ENCODE results near the gene DMRTC2.

The DMRTC2 gene

GRCh38 chr19:41882568-41883462, 38.0 kb downstream of the DMRTC2 start, which contains the start of gene ARHGEF1:
Gene ARHGEF1 (plus strand): TSS chr19:41883184. CDS start chr19:41888083, 4,899 bp downstream.
- no peak for DNase-seq (ENCODE audit: low spot score)

GRCh38 chr19:41883463-41883820, 38.6 kb downstream of the DMRTC2 start:
- Histone ChIP-seq H2BK12ac (ENCODE audit: low read length) (no peak overlapping the region), H3K14ac (ENCODE audit: low read length) (peak overlapping the region; percentile 84), H2BK120ac (ENCODE audit: low read depth, low read length) (no peak overlapping the region), H3K4ac (ENCODE audit: low read length) (no peak overlapping the region), H4K8ac (ENCODE audit: low read depth, low read length) (no peak overlapping the region), H3K27me3 (ENCODE audit: control insufficient read depth in 3 of 3, insufficient read depth in 3 of 3, low read depth in 1 of 3, low read length in 3 of 3) (peaks cover 0 to 40% (median 21%) of the 10 kb centered on the region in 3 experiments), H3K9ac (ENCODE audit: low read depth, low read length, poor library complexity) (peak overlapping the region; percentile 80), H3K36me3 (replicated peaks in 1 of 2; ENCODE audit: control insufficient read depth in 2 of 2, insufficient read depth in 2 of 2, low read length in 2 of 2) (no peaks in the 10 kb centered on the region), H2AK5ac (ENCODE audit: low read depth, low read length) (peak overlapping the region; percentile 97), H2BK15ac (ENCODE audit: low read length) (no peak overlapping the region), H3K18ac (ENCODE audit: low read length) (peak overlapping the region; percentile 86), H3K9me3 (replicated peaks in 1 of 2; ENCODE audit: control insufficient read depth in 2 of 2, insufficient read depth in 1 of 2, low read depth in 1 of 2, low read length in 2 of 2) (no peaks in the 10 kb centered on the region), H3K79me1 (ENCODE audit: low read depth, low read length) (no peaks in the 10 kb centered on the region), H3K27ac (replicated peaks; ENCODE audit: low read length) (no peak overlapping the region), H3K23ac (ENCODE audit: low read depth, low read length, poor library complexity) (peak overlapping the region; percentile 86), H3K4me2 (ENCODE audit: insufficient read depth, low read length, poor library complexity, severe bottlenecking) (peak overlapping the region; percentile 89), H2BK5ac (ENCODE audit: low read length) (no peak overlapping the region), H3K4me1 (ENCODE audit: control insufficient read depth in 2 of 2, insufficient read depth in 1 of 2, low read depth in 1 of 2, low read length in 2 of 2) (peaks cover 5 to 9% of the 10 kb centered on the region in 2 donors), H4K91ac (ENCODE audit: low read depth, low read length, poor library complexity) (no peak overlapping the region), H2AFZ (ENCODE audit: low read length) (peak overlapping the region; percentile 88), H3K4me3 (ENCODE audit: low read length in 2 of 2) (peak overlapping the region; percentile 83 to 90)
- DNase-seq (ENCODE audit: low spot score), result no peak
- WGBS, 2 donors (ENCODE audit: extremely low coverage in 2 of 2, insufficient read length in 2 of 2, insufficient replicate concordance in 1 of 2), result no CpG with 5 or more reads among the region's 23 CpGs

More at GRCh38 chr19:41882568-41883462, 38.0 kb downstream of the DMRTC2 start, which contains the start of gene ARHGEF1:
- Histone ChIP-seq H2AK5ac (ENCODE audit: low read depth, low read length) (peak within 1 kb of the TSS; percentile 97), H2AFZ (ENCODE audit: low read length) (peak within 1 kb of the TSS; percentile 88), H2BK15ac (ENCODE audit: low read length) (no peak within 1 kb of the TSS), H3K9ac (ENCODE audit: low read depth, low read length, poor library complexity) (peak within 1 kb of the TSS; percentile 80), H3K79me1 (ENCODE audit: low read depth, low read length) (no peaks in the 10 kb centered on the region), H3K14ac (ENCODE audit: low read length) (peak within 1 kb of the TSS; percentile 84), H3K27me3 (ENCODE audit: control insufficient read depth in 3 of 3, insufficient read depth in 3 of 3, low read depth in 1 of 3, low read length in 3 of 3) (peaks cover 0 to 42% (median 21%) of the 10 kb centered on the region in 3 experiments), H3K4me2 (ENCODE audit: insufficient read depth, low read length, poor library complexity, severe bottlenecking) (peak within 1 kb of the TSS; percentile 89), H3K4me3 (ENCODE audit: low read length in 2 of 2) (peak within 1 kb of the TSS; percentile 83 to 90), H3K4ac (ENCODE audit: low read length) (no peak within 1 kb of the TSS), H3K18ac (ENCODE audit: low read length) (peak within 1 kb of the TSS; percentile 86), H2BK120ac (ENCODE audit: low read depth, low read length) (no peak within 1 kb of the TSS), H3K23ac (ENCODE audit: low read depth, low read length, poor library complexity) (peak within 1 kb of the TSS; percentile 86), H3K36me3 (replicated peaks in 1 of 2; ENCODE audit: control insufficient read depth in 2 of 2, insufficient read depth in 2 of 2, low read length in 2 of 2) (no peaks in the 10 kb centered on the region), H2BK5ac (ENCODE audit: low read length) (no peak within 1 kb of the TSS), H4K91ac (ENCODE audit: low read depth, low read length, poor library complexity) (no peak within 1 kb of the TSS), H4K8ac (ENCODE audit: low read depth, low read length) (no peak within 1 kb of the TSS), H3K9me3 (replicated peaks in 1 of 2; ENCODE audit: control insufficient read depth in 2 of 2, insufficient read depth in 1 of 2, low read depth in 1 of 2, low read length in 2 of 2) (no peaks in the 10 kb centered on the region), H3K27ac (replicated peaks; ENCODE audit: low read length) (no peak within 1 kb of the TSS), H3K4me1 (ENCODE audit: control insufficient read depth in 2 of 2, insufficient read depth in 1 of 2, low read depth in 1 of 2, low read length in 2 of 2) (peaks cover 5 to 11% of the 10 kb centered on the region in 2 donors), H2BK12ac (ENCODE audit: low read length) (no peak within 1 kb of the TSS)
- WGBS, 2 donors (ENCODE audit: extremely low coverage in 2 of 2, insufficient read length in 2 of 2, insufficient replicate concordance in 1 of 2), result no CpG with 5 or more reads among the region's 80 CpGs

- H2BK120ac ChIP-seq (ENCODE audit: low read depth, low read length), result no peak overlapping the region
Measured at GRCh38 chr19:41883821-41884733, 39.2 kb downstream of the DMRTC2 start.

More at GRCh38 chr19:41883821-41884733, 39.2 kb downstream of the DMRTC2 start:
- Histone ChIP-seq H2BK15ac (ENCODE audit: low read length) (no peak overlapping the region), H3K27me3 (ENCODE audit: control insufficient read depth in 3 of 3, insufficient read depth in 3 of 3, low read depth in 1 of 3, low read length in 3 of 3) (peaks cover 0 to 34% (median 21%) of the 10 kb centered on the region in 3 experiments), H2AFZ (ENCODE audit: low read length) (peak overlapping the region; percentile 93), H3K23ac (ENCODE audit: low read depth, low read length, poor library complexity) (peak overlapping the region; percentile 67), H4K91ac (ENCODE audit: low read depth, low read length, poor library complexity) (no peak overlapping the region), H2AK5ac (ENCODE audit: low read depth, low read length) (no peak overlapping the region), H3K4me2 (ENCODE audit: insufficient read depth, low read length, poor library complexity, severe bottlenecking) (peak overlapping the region; percentile 89), H3K9ac (ENCODE audit: low read depth, low read length, poor library complexity) (peak overlapping the region; percentile 93), H3K9me3 (replicated peaks in 1 of 2; ENCODE audit: control insufficient read depth in 2 of 2, insufficient read depth in 1 of 2, low read depth in 1 of 2, low read length in 2 of 2) (no peaks in the 10 kb centered on the region), H2BK12ac (ENCODE audit: low read length) (no peak overlapping the region), H3K27ac (replicated peaks; ENCODE audit: low read length) (no peak overlapping the region), H3K14ac (ENCODE audit: low read length) (peak overlapping the region; percentile 90), H3K36me3 (replicated peaks in 1 of 2; ENCODE audit: control insufficient read depth in 2 of 2, insufficient read depth in 2 of 2, low read length in 2 of 2) (peaks cover 0 to 3% of the 10 kb centered on the region in 2 donors), H3K4ac (ENCODE audit: low read length) (no peak overlapping the region), H4K8ac (ENCODE audit: low read depth, low read length) (no peak overlapping the region), H3K4me3 (ENCODE audit: low read length in 2 of 2) (peak overlapping the region; percentile 83 to 90), H3K4me1 (ENCODE audit: control insufficient read depth in 2 of 2, insufficient read depth in 1 of 2, low read depth in 1 of 2, low read length in 2 of 2) (peaks cover 5 to 9% of the 10 kb centered on the region in 2 donors), H3K18ac (ENCODE audit: low read length) (peak overlapping the region; percentile 89), H2BK5ac (ENCODE audit: low read length) (no peak overlapping the region), H3K79me1 (ENCODE audit: low read depth, low read length) (no peaks in the 10 kb centered on the region)
- peak; percentile 90 for DNase-seq (ENCODE audit: low spot score)
- WGBS, 2 donors (ENCODE audit: extremely low coverage in 2 of 2, insufficient read length in 2 of 2, insufficient replicate concordance in 1 of 2), result no CpG with 5 or more reads among the region's 66 CpGs
